Activated CD4-positive, alpha-beta T cell treated with anti-CD3 and anti-CD28 coated beads, Interleukin-2, amount 10 ng/mL, durations not matched to agents 7 days and 5 days (primary cell): ENCODE results near the gene RCAN1. TPM values are rescaled to one million over a fixed set of nuclear protein-coding genes. Genes with fewer than 3 reads are reported as not detected.
"Not testable (repeated sequence)": the region's sequence is repeated elsewhere in the genome, so short reads cannot be mapped to it uniquely, and the experiment has no call there.

Experiments used
- CTCF ChIA-PET: fragments of 350-600 bp; sonication (Branson Sonifier 250); formaldehyde crosslinking; loops from one replicate; lab custom pipeline; 2021; ENCODE audit warnings: antibody characterized with exemption; lab: Charles Lee
- POLR2A ChIA-PET: fragments of 350-600 bp; sonication (Branson Sonifier 250); formaldehyde crosslinking; loops from one replicate; lab custom pipeline; 2021; ENCODE audit warnings: antibody characterized with exemption; lab: Charles Lee
- DNase-seq: peaks from one replicate; pipeline ENCODE4 v3.0.0-alpha.2; 2020
- H3K27ac Mint-ChIP-seq: one replicate; pipeline ENCODE4 v1.8.0; 2021; ENCODE audit warnings: mild to moderate bottlenecking, moderate library complexity, mixed read lengths
- H3K27me3 Mint-ChIP-seq: one replicate; pipeline ENCODE4 v1.8.0; 2021; ENCODE audit warnings: mixed read lengths
- H3K36me3 Mint-ChIP-seq: one replicate; pipeline ENCODE4 v1.8.0; 2021; ENCODE audit warnings: low read depth, mixed read lengths
- H3K4me1 Mint-ChIP-seq: one replicate; pipeline ENCODE4 v1.8.0; 2021; ENCODE audit warnings: mixed read lengths
- H3K4me3 Mint-ChIP-seq: one replicate; pipeline ENCODE4 v1.8.0; 2021; ENCODE audit warnings: mild to moderate bottlenecking, moderate library complexity, mixed read lengths
- H3K9me3 Mint-ChIP-seq: one replicate; pipeline ENCODE4 v1.8.0; 2021; ENCODE audit warnings: mixed read lengths
- total RNA-seq, 2 experiments: library from RNA; stranded (reverse); gene quantifications; one replicate each; pipeline ENCODE4 v1.2.3, GENCODE V29; 2021

RCAN1 gene
- total RNA-seq, 2 experiments from 2014 or later = 8.0 to 8.2 TPM

GRCh38 chr21:34604956-34605355 lies 10.0 kb downstream of the RCAN1 start:
- H3K27me3 Mint-ChIP-seq, H3K4me3 Mint-ChIP-seq, H3K9me3 Mint-ChIP-seq, POLR2A ChIA-PET, H3K27ac Mint-ChIP-seq, H3K4me1 Mint-ChIP-seq, H3K36me3 Mint-ChIP-seq, DNase-seq, CTCF ChIA-PET: not testable (repeated sequence)

- no peak for DNase-seq
- H3K4me1 Mint-ChIP-seq = no peaks in the 10 kb centered on the region
- no peak overlapping the region for H3K4me3 Mint-ChIP-seq
- H3K36me3 Mint-ChIP-seq = no peaks in the 10 kb centered on the region
- POLR2A ChIA-PET = no interaction called here
- no peak overlapping the region for H3K27ac Mint-ChIP-seq
- H3K9me3 Mint-ChIP-seq = no peaks in the 10 kb centered on the region
- no peaks in the 10 kb centered on the region for H3K27me3 Mint-ChIP-seq
- CTCF ChIA-PET = interaction anchor here (0.8 kb wide), 1 partner anchor 680 kb away, joined by 3 read pairs; no protein-coding TSS in a partner anchor
Measured at GRCh38 chr21:34604556-34604955, 10.4 kb downstream of the RCAN1 start.

GRCh38 chr21:34603710-34604057 lies 11.2 kb downstream of the RCAN1 start:
- H3K4me3 Mint-ChIP-seq = no peak overlapping the region
- H3K9me3 Mint-ChIP-seq = no peaks in the 10 kb centered on the region
- no peaks in the 10 kb centered on the region for H3K36me3 Mint-ChIP-seq
- H3K4me1 Mint-ChIP-seq = no peaks in the 10 kb centered on the region
- POLR2A ChIA-PET = no interaction called here
- CTCF ChIA-PET = interaction anchor here (0.8 to 2.9 kb wide), 6 partner anchors 8 to 679 kb away, joined by 3 to 12 read pairs (median 6); no protein-coding TSS in a partner anchor
- no peaks in the 10 kb centered on the region for H3K27me3 Mint-ChIP-seq
- H3K27ac Mint-ChIP-seq = no peak overlapping the region
- DNase-seq = no peak

- Mint-ChIP-seq H3K4me3 (no peak overlapping the region), H3K36me3 (no peaks in the 10 kb centered on the region), H3K9me3 (no peaks in the 10 kb centered on the region), H3K4me1 (no peaks in the 10 kb centered on the region), H3K27me3 (no peaks in the 10 kb centered on the region), H3K27ac (no peak overlapping the region)
- DNase-seq = peak; percentile 66
- CTCF ChIA-PET = interaction anchor here (0.6 to 2.9 kb wide), 10 partner anchors 9 to 771 kb away, joined by 3 to 12 read pairs (median 4); no protein-coding TSS in a partner anchor
- POLR2A ChIA-PET = no interaction called here
Measured at GRCh38 chr21:34603002-34603709, 11.8 kb downstream of the RCAN1 start.

GRCh38 chr21:34602061-34602460 lies 12.9 kb downstream of the RCAN1 start:
- H3K4me3 Mint-ChIP-seq = no peak overlapping the region
- H3K4me1 Mint-ChIP-seq = no peaks in the 10 kb centered on the region
- CTCF ChIA-PET = interaction anchor here (0.7 to 2.9 kb wide), 7 partner anchors 9 to 770 kb away, joined by 3 to 12 read pairs (median 6); no protein-coding TSS in a partner anchor

GRCh38 chr21:34599534-34600101 lies 15.3 kb downstream of the RCAN1 start:
- ChIA-PET CTCF (interaction anchor here (1.0 kb wide), 1 partner anchor 232 kb away, joined by 3 read pairs; no protein-coding TSS in a partner anchor), POLR2A (no interaction called here)
- DNase-seq = no peak
- no peak overlapping the region for H3K27ac Mint-ChIP-seq
- no peaks in the 10 kb centered on the region for H3K9me3 Mint-ChIP-seq
- H3K4me3 Mint-ChIP-seq = no peak overlapping the region
- no peaks in the 10 kb centered on the region for H3K36me3 Mint-ChIP-seq
- H3K4me1 Mint-ChIP-seq = no peaks in the 10 kb centered on the region
- H3K27me3 Mint-ChIP-seq = no peaks in the 10 kb centered on the region

More at GRCh38 chr21:34602061-34602460, 12.9 kb downstream of the RCAN1 start:
- Mint-ChIP-seq H3K9me3 (no peaks in the 10 kb centered on the region), H3K27ac (no peak overlapping the region), H3K27me3 (no peaks in the 10 kb centered on the region), H3K36me3 (no peaks in the 10 kb centered on the region)
- POLR2A ChIA-PET = no interaction called here
- DNase-seq = no peak

- H3K4me1 Mint-ChIP-seq = no peaks in the 10 kb centered on the region
- H3K36me3 Mint-ChIP-seq = no peaks in the 10 kb centered on the region
- no peak overlapping the region for H3K4me3 Mint-ChIP-seq
- ChIA-PET POLR2A (no interaction called here), CTCF (no interaction called here)
- no peak for DNase-seq
- no peak overlapping the region for H3K27ac Mint-ChIP-seq
- H3K9me3 Mint-ChIP-seq = no peaks in the 10 kb centered on the region
- H3K27me3 Mint-ChIP-seq = no peaks in the 10 kb centered on the region
Measured at GRCh38 chr21:34598931-34599400, 15.9 kb downstream of the RCAN1 start.

- Mint-ChIP-seq H3K4me3 (no peak overlapping the region), H3K27me3 (no peaks in the 10 kb centered on the region), H3K4me1 (no peaks in the 10 kb centered on the region), H3K9me3 (no peaks in the 10 kb centered on the region), H3K36me3 (no peaks in the 10 kb centered on the region), H3K27ac (no peak overlapping the region)
- CTCF ChIA-PET = no interaction called here
- POLR2A ChIA-PET = no interaction called here
- no peak for DNase-seq
Measured at GRCh38 chr21:34597406-34597805, 17.5 kb downstream of the RCAN1 start.

- H3K4me1 Mint-ChIP-seq = no peaks in the 10 kb centered on the region
- CTCF ChIA-PET = interaction anchor here (0.6 kb wide), 1 partner anchor 1889 kb away, joined by 3 read pairs; no protein-coding TSS in a partner anchor
- H3K4me3 Mint-ChIP-seq = no peak overlapping the region
Measured at GRCh38 chr21:34596561-34597271, 18.2 kb downstream of the RCAN1 start.

GRCh38 chr21:34595457-34595856 lies 19.5 kb downstream of the RCAN1 start:
- POLR2A ChIA-PET = no interaction called here
- H3K9me3 Mint-ChIP-seq = no peaks in the 10 kb centered on the region
- no peaks in the 10 kb centered on the region for H3K36me3 Mint-ChIP-seq
- no peak overlapping the region for H3K4me3 Mint-ChIP-seq
- no peaks in the 10 kb centered on the region for H3K27me3 Mint-ChIP-seq
- peaks cover under 1% of the 10 kb centered on the region for H3K4me1 Mint-ChIP-seq
- H3K27ac Mint-ChIP-seq = no peak overlapping the region
- CTCF ChIA-PET = interaction anchor here (0.6 to 3.0 kb wide), 2 partner anchors 15 to 614 kb away, joined by 3 to 10 read pairs; no protein-coding TSS in a partner anchor
- DNase-seq = no peak

More at GRCh38 chr21:34596561-34597271, 18.2 kb downstream of the RCAN1 start:
- Mint-ChIP-seq H3K27ac (no peak overlapping the region), H3K27me3 (no peaks in the 10 kb centered on the region), H3K36me3 (no peaks in the 10 kb centered on the region), H3K9me3 (no peaks in the 10 kb centered on the region)
- DNase-seq = no peak
- POLR2A ChIA-PET = no interaction called here

- DNase-seq = no peak
- H3K27ac Mint-ChIP-seq = no peak overlapping the region
- POLR2A ChIA-PET = no interaction called here
- peaks cover 7% of the 10 kb centered on the region for H3K4me1 Mint-ChIP-seq
- CTCF ChIA-PET = interaction anchor here (3.0 kb wide), 1 partner anchor 14 kb away, joined by 10 read pairs; no protein-coding TSS in a partner anchor
- H3K9me3 Mint-ChIP-seq = no peaks in the 10 kb centered on the region
- H3K4me3 Mint-ChIP-seq = no peak overlapping the region
- H3K27me3 Mint-ChIP-seq = no peaks in the 10 kb centered on the region
- H3K36me3 Mint-ChIP-seq = no peaks in the 10 kb centered on the region
Measured at GRCh38 chr21:34594566-34595234, 20.2 kb downstream of the RCAN1 start.

- no peak overlapping the region for H3K4me3 Mint-ChIP-seq
- H3K36me3 Mint-ChIP-seq = no peaks in the 10 kb centered on the region
- no peak overlapping the region for H3K27ac Mint-ChIP-seq
- ChIA-PET POLR2A (no interaction called here), CTCF (interaction anchor here (1.5 to 3.0 kb wide), 2 partner anchors 9 to 14 kb away, joined by 5 to 10 read pairs; no protein-coding TSS in a partner anchor)
- H3K9me3 Mint-ChIP-seq = no peaks in the 10 kb centered on the region
- peaks cover 11% of the 10 kb centered on the region for H3K4me1 Mint-ChIP-seq
- H3K27me3 Mint-ChIP-seq = no peaks in the 10 kb centered on the region
- DNase-seq = no peak
Measured at GRCh38 chr21:34593954-34594531, 20.9 kb downstream of the RCAN1 start.
